Endothelial cell of umbilical vein (primary cell): ENCODE measurements around the gene TBC1D4. TPM values are rescaled to one million over a fixed set of nuclear protein-coding genes. Genes with fewer than 3 reads are reported as not detected.

Source experiments
- BruUV-seq: library from RNA; stranded (reverse); fragments of 400-500 nt; replicated peaks from 2 replicates; lab custom pipeline; 2021; lab: Mats Ljungman, UMichigan
- CTCF ChIA-PET: fragments of 300-600, 350-600 bp; sonication (Branson Sonifier 250); formaldehyde crosslinking; loops from one replicate; lab custom pipeline; 2021; ENCODE audit warnings: antibody characterized with exemption, inconsistent platforms; lab: Charles Lee
- POLR2A ChIA-PET: fragments of 300-600, 350-600 bp; sonication (Branson Sonifier 250); formaldehyde crosslinking; loops from one replicate; lab custom pipeline; 2021; ENCODE audit warnings: antibody characterized with exemption, inconsistent platforms; lab: Charles Lee
- DNase-seq: peaks from one replicate; pipeline ENCODE4 v3.0.0-alpha.2; 2011; ENCODE audit warnings: low read depth, low spot score
- FAIRE-seq: peaks from 2 replicates; lab custom pipeline; 2011; peaks lifted over from hg19 to GRCh38; lab: Jason Lieb, UNC
- H2AFZ ChIP-seq: 2 replicates; pipeline ENCODE4 v1.6.0; 2012; ENCODE audit warnings: low read depth, low read length, control low read depth, inconsistent platforms
- H3K27ac ChIP-seq: 2 replicates; pipeline ENCODE4 v1.5.1; 2011; ENCODE audit warnings: low read depth, mild to moderate bottlenecking, control low read depth, low read length, moderate library complexity; ENCODE audit not compliant: insufficient read depth
- H3K27me3 ChIP-seq, 2 experiments: 2 replicates each; pipeline versions ENCODE4 v1.6.0 to v1.6.1; 2011; ENCODE audit warnings: low read length in 2 of 2, mixed read lengths in 1 of 2; ENCODE audit not compliant: control insufficient read depth in 2 of 2, insufficient read depth in 2 of 2
- H3K36me3 ChIP-seq, 2 experiments: 2 replicates in 1 of 2; 3 replicates in 1 of 2; pipeline ENCODE4 v1.5.1; 2011; ENCODE audit warnings: low read length in 2 of 2, mild to moderate bottlenecking in 1 of 2, moderate library complexity in 1 of 2; ENCODE audit not compliant: control insufficient read depth in 2 of 2, insufficient read depth in 2 of 2; ENCODE audit errors: extremely low read depth in 1 of 2
- H3K4me1 ChIP-seq: 3 replicates; pipeline ENCODE4 v1.5.1; 2011; ENCODE audit warnings: mild to moderate bottlenecking, low read length; ENCODE audit not compliant: control insufficient read depth, insufficient read depth; ENCODE audit errors: extremely low read depth
- H3K4me2 ChIP-seq: 2 replicates; pipeline ENCODE4 v1.6.1; 2011; ENCODE audit warnings: low read length, control low read depth, mixed read lengths; ENCODE audit not compliant: insufficient read depth
- H3K4me3 ChIP-seq, 3 experiments: fragments of 200-600 bp in 1 of 3; sonication (generic), shearing (Covaris generic) in 1 of 3; replicated peaks in 1 of 3; 2 replicates each; pipeline ENCODE4 v1.5.1; 2011 to 2016; ENCODE audit warnings: control low read depth in 3 of 3, low read length in 3 of 3, mild to moderate bottlenecking in 2 of 3, inconsistent platforms in 1 of 3, low read depth in 1 of 3, moderate library complexity in 1 of 3; ENCODE audit not compliant: insufficient read depth in 1 of 3
- H3K79me2 ChIP-seq: 2 replicates; pipeline ENCODE4 v1.6.0; 2012; ENCODE audit warnings: low read length, inconsistent platforms; ENCODE audit not compliant: control insufficient read depth, insufficient read depth
- H3K9ac ChIP-seq: replicated peaks from 2 replicates; pipeline ENCODE3; 2011; ENCODE audit warnings: low read length, control low read depth; ENCODE audit not compliant: insufficient read depth; ENCODE audit errors: extremely low read depth
- H3K9me1 ChIP-seq: replicated peaks from 3 replicates; pipeline ENCODE4 v1.6.0; 2011; ENCODE audit warnings: mild to moderate bottlenecking, low read length; ENCODE audit not compliant: control insufficient read depth, insufficient read depth; ENCODE audit errors: extremely low read depth
- H3K9me3 ChIP-seq: replicated peaks from 2 replicates; pipeline ENCODE4 v1.5.1; 2012; ENCODE audit warnings: low read length, inconsistent platforms; ENCODE audit not compliant: control insufficient read depth, insufficient read depth
- H4K20me1 ChIP-seq: replicated peaks from 2 replicates; pipeline ENCODE3; 2011; ENCODE audit warnings: mild to moderate bottlenecking, low read length; ENCODE audit not compliant: control insufficient read depth, insufficient read depth; ENCODE audit errors: extremely low read depth
- FOS ChIP-seq: IDR thresholded peaks from 2 replicates; pipeline ENCODE4 v1.6.1; 2011; ENCODE audit warnings: mild to moderate bottlenecking, low read length, moderate library complexity, borderline replicate concordance; ENCODE audit not compliant: insufficient read depth
- GATA2 ChIP-seq: IDR thresholded peaks from 2 replicates; pipeline ENCODE4 v1.7.0; 2011; ENCODE audit warnings: low read depth, mild to moderate bottlenecking, moderate library complexity, mixed read lengths, low read length; ENCODE audit not compliant: insufficient read length, insufficient read depth
- JUN ChIP-seq: IDR thresholded peaks from 2 replicates; pipeline ENCODE4 v1.6.1; 2011; ENCODE audit warnings: borderline replicate concordance, low read depth; ENCODE audit not compliant: insufficient read length, insufficient read depth
- MYC ChIP-seq: IDR thresholded peaks from one replicate; pipeline ENCODE4 v1.6.1; 2011; ENCODE audit warnings: mild to moderate bottlenecking, low read depth, low read length
- POLR2A ChIP-seq: IDR thresholded peaks from 2 replicates; pipeline ENCODE4 v1.6.1; 2012; ENCODE audit warnings: low read depth, mild to moderate bottlenecking, control low read depth, low read length
- dilution Hi-C: fragments of 300-500 bp; cut with MboI; formaldehyde crosslinking; loops from one replicate; pipeline ENCODE4 v1.15.0; 2019; ENCODE audit warnings: low sequenced_read_pairs; ENCODE audit not compliant: extremely low pct_ligation_motif_present
- intact Hi-C: fragments of 100-400 bp; cut with micrococcal nuclease; formaldehyde crosslinking; loops from one replicate; pipeline ENCODE4 v1.10.0; 2022
- polyA plus RNA-seq, 4 experiments: library from polyadenylated mRNA; depleted of rRNA in 3 of 4; stranded (reverse) in 3 of 4; unstranded in 1 of 4; fragments of >200 nt; gene quantifications; 2 replicates each; pipeline versions ENCODE4 v1.2.1 to v1.2.3, GENCODE V29; 2011 to 2012; ENCODE audit warnings: missing spikeins in 1 of 4
- total RNA-seq: library from RNA; stranded (reverse); gene quantifications from 2 replicates; pipeline ENCODE4 v1.2.3, GENCODE V29; 2021
- TF ChIP-seq, protein P1 (sequence below): IDR thresholded peaks from 2 replicates; pipeline ENCODE4 v1.6.1; 2011; ENCODE audit not compliant: insufficient read depth, insufficient read length
- TF ChIP-seq, protein P2 (sequence below), 2 donors: IDR thresholded peaks; 1 replicate in 1 of 2; 2 replicates in 1 of 2; pipeline ENCODE4 v1.5.1; 2011; ENCODE audit warnings: low read length in 2 of 2, mild to moderate bottlenecking in 2 of 2, moderate library complexity in 2 of 2, control low read depth in 1 of 2, inconsistent platforms in 1 of 2, low read depth in 1 of 2; ENCODE audit not compliant: insufficient read depth in 1 of 2; ENCODE audit errors: extremely low read depth in 1 of 2

The TBC1D4 gene
- total and polyA plus RNA-seq, 2 donors (not counting 3 experiments of a cell fraction or from before 2014, with no cell fraction given), result 58.3 to 81.0 TPM

GRCh38 chr13:75316427-75316826 is 165.5 kb downstream of the TBC1D4 start:
- POLR2A ChIA-PET, result no interaction called here
- Histone ChIP-seq H4K20me1 (no peaks in the 10 kb centered on the region), H3K9me3 (no peaks in the 10 kb centered on the region), H3K4me3 (no peak overlapping the region), H3K9me1 (no peaks in the 10 kb centered on the region), H3K27me3 (no peaks in the 10 kb centered on the region), H2AFZ (no peak overlapping the region), H3K79me2 (peaks cover 16% of the 10 kb centered on the region), H3K9ac (no peak overlapping the region), H3K27ac (no peak overlapping the region), H3K4me2 (no peak overlapping the region), H3K36me3 (peaks cover 4 to 14% of the 10 kb centered on the region in 2 experiments), H3K4me1 (peaks cover 29% of the 10 kb centered on the region)
- dilution Hi-C loops (no loop called here), intact Hi-C loops (no loop called here)
- BruUV-seq, result no TSS peak
- FAIRE-seq, result no peak
- peak; percentile 24 for DNase-seq
- CTCF ChIA-PET, result interaction anchor here (1.1 to 1.7 kb wide), 2 partner anchors 11 to 49 kb away, joined by 3 to 8 read pairs; no protein-coding TSS in a partner anchor
- TF ChIP-seq FOS, result no peak
- TF ChIP-seq, protein P1, sequence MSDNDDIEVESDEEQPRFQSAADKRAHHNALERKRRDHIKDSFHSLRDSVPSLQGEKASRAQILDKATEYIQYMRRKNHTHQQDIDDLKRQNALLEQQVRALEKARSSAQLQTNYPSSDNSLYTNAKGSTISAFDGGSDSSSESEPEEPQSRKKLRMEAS, result no peak
- no peak for TF ChIP-seq MYC
- no peak for TF ChIP-seq POLR2A
- TF ChIP-seq, protein P2, sequence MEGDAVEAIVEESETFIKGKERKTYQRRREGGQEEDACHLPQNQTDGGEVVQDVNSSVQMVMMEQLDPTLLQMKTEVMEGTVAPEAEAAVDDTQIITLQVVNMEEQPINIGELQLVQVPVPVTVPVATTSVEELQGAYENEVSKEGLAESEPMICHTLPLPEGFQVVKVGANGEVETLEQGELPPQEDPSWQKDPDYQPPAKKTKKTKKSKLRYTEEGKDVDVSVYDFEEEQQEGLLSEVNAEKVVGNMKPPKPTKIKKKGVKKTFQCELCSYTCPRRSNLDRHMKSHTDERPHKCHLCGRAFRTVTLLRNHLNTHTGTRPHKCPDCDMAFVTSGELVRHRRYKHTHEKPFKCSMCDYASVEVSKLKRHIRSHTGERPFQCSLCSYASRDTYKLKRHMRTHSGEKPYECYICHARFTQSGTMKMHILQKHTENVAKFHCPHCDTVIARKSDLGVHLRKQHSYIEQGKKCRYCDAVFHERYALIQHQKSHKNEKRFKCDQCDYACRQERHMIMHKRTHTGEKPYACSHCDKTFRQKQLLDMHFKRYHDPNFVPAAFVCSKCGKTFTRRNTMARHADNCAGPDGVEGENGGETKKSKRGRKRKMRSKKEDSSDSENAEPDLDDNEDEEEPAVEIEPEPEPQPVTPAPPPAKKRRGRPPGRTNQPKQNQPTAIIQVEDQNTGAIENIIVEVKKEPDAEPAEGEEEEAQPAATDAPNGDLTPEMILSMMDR (IDR thresholded peaks at IDR 0.05; ENCODE audit: extremely low read depth in 1 of 2, insufficient read depth in 1 of 2, low read depth in 1 of 2, low read length in 2 of 2), result no peak
- TF ChIP-seq GATA2, result no peak
- TF ChIP-seq JUN, result no peak
